ENCODE results near the gene TPK1.

DNA sequence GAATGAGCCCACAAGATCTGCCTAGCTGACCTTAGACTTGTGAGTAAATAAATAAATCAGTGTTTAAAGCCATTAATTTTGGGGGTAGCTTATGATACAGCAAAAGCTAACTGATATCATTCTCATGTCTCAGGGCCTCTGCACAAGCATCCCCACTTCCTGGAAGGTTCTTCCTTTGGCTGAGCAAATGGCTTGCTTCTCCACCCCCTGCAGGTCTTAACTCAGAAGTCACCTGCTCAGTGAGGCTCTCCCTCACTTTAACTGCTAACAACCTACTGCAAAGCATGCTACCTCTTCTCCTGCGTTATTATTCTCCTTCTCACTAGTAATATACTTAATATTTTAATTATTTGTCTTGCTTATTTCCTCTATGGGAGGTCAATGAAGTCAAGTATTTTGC is 167.3 kb downstream of the TPK1 start:
- TF ChIP-seq EP300 (IDR thresholded peaks at IDR 0.05) (no peak), POLR2AphosphoS2 (conservative IDR thresholded peaks at IDR 0.05; ENCODE audit: low read length) (no peak), NR3C1 (IDR thresholded peaks at IDR 0.05) (no peak), CEBPB (IDR thresholded peaks at IDR 0.05) (no peak), CBX8 (IDR thresholded peaks at IDR 0.05) (no peak), RFX5 (IDR thresholded peaks at IDR 0.05) (no peak), ELK1 (IDR thresholded peaks at IDR 0.05; ENCODE audit: low read depth, low read length) (no peak)
- TF ChIP-seq, protein P1, sequence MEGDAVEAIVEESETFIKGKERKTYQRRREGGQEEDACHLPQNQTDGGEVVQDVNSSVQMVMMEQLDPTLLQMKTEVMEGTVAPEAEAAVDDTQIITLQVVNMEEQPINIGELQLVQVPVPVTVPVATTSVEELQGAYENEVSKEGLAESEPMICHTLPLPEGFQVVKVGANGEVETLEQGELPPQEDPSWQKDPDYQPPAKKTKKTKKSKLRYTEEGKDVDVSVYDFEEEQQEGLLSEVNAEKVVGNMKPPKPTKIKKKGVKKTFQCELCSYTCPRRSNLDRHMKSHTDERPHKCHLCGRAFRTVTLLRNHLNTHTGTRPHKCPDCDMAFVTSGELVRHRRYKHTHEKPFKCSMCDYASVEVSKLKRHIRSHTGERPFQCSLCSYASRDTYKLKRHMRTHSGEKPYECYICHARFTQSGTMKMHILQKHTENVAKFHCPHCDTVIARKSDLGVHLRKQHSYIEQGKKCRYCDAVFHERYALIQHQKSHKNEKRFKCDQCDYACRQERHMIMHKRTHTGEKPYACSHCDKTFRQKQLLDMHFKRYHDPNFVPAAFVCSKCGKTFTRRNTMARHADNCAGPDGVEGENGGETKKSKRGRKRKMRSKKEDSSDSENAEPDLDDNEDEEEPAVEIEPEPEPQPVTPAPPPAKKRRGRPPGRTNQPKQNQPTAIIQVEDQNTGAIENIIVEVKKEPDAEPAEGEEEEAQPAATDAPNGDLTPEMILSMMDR (IDR thresholded peaks at IDR 0.05) = no peak
- TF ChIP-seq, protein P2, sequence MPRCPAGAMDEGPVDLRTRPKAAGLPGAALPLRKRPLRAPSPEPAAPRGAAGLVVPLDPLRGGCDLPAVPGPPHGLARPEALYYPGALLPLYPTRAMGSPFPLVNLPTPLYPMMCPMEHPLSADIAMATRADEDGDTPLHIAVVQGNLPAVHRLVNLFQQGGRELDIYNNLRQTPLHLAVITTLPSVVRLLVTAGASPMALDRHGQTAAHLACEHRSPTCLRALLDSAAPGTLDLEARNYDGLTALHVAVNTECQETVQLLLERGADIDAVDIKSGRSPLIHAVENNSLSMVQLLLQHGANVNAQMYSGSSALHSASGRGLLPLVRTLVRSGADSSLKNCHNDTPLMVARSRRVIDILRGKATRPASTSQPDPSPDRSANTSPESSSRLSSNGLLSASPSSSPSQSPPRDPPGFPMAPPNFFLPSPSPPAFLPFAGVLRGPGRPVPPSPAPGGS (IDR thresholded peaks at IDR 0.05) = no peak
- TF ChIP-seq, protein P3, sequence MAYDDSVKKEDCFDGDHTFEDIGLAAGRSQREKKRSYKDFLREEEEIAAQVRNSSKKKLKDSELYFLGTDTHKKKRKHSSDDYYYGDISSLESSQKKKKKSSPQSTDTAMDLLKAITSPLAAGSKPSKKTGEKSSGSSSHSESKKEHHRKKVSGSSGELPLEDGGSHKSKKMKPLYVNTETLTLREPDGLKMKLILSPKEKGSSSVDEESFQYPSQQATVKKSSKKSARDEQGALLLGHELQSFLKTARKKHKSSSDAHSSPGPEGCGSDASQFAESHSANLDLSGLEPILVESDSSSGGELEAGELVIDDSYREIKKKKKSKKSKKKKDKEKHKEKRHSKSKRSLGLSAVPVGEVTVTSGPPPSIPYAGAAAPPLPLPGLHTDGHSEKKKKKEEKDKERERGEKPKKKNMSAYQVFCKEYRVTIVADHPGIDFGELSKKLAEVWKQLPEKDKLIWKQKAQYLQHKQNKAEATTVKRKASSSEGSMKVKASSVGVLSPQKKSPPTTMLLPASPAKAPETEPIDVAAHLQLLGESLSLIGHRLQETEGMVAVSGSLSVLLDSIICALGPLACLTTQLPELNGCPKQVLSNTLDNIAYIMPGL (CRISPR knock-in tag; IDR thresholded peaks at IDR 0.05; ENCODE audit: borderline replicate concordance) = no peak
